OCI-LY3 (cell line): Measurements from ENCODE around the gene RRAD.

ENCODE experiments used
- H2AFZ ChIP-seq: fragments of 200-600, 300-600 bp; shearing (Covaris generic); 2 replicates; pipeline ENCODE4 v1.6.0; 2014; ENCODE audit warnings: antibody characterized with exemption, low read depth, low read length
- H3K27ac ChIP-seq: fragments of 200-600, 300-600 bp; sonication (generic); 2 replicates; pipeline ENCODE4 v1.5.1; 2014; ENCODE audit warnings: mild to moderate bottlenecking, low read length, moderate library complexity, mixed read lengths
- H3K27me3 ChIP-seq: fragments of 200-600, 300-600 bp; sonication (generic); 2 replicates; pipeline ENCODE4 v1.6.1; 2014; ENCODE audit warnings: low read depth, low read length, mixed read lengths
- H3K36me3 ChIP-seq: fragments of 200-600, 300-600 bp; sonication (generic); replicated peaks from 2 replicates; pipeline ENCODE3; 2014; ENCODE audit warnings: low read depth, low read length, mixed read lengths
- H3K4me1 ChIP-seq: fragments of 300-600, 200-600 bp; sonication (generic); 2 replicates; pipeline ENCODE4 v1.6.1; 2014; ENCODE audit warnings: low read length, mixed read lengths
- H3K4me2 ChIP-seq: fragments of 200-600, 300-600 bp; sonication (generic); 2 replicates; pipeline ENCODE4 v1.6.1; 2014; ENCODE audit warnings: low read length, mixed read lengths
- H3K4me3 ChIP-seq: fragments of 300-600, 200-600 bp; sonication (generic); 2 replicates; pipeline ENCODE4 v1.5.1; 2014; ENCODE audit warnings: antibody characterized with exemption, mild to moderate bottlenecking, low read length, moderate library complexity
- H3K79me2 ChIP-seq: fragments of 300-600, 200-600 bp; shearing (Covaris generic); 2 replicates; pipeline ENCODE4 v1.6.1; 2014; ENCODE audit warnings: mild to moderate bottlenecking, low read length, mixed read lengths
- H3K9ac ChIP-seq: fragments of 300-600, 200-600 bp; shearing (Covaris generic); 2 replicates; pipeline ENCODE4 v1.6.0; 2014; ENCODE audit warnings: mild to moderate bottlenecking, low read length, moderate library complexity
- H3K9me3 ChIP-seq: fragments of 200-600, 300-600 bp; shearing (Covaris generic); 2 replicates; pipeline ENCODE4 v1.6.1; 2014; ENCODE audit warnings: low read length, mixed read lengths; ENCODE audit not compliant: insufficient read depth
- H4K20me1 ChIP-seq: fragments of 200-600, 300-600 bp; sonication (generic); 2 replicates; pipeline ENCODE4 v1.6.1; 2016; ENCODE audit warnings: low read length, mixed read lengths; ENCODE audit not compliant: insufficient read depth
- EZH2phosphoT487 ChIP-seq: fragments of 200-600 bp; shearing (Covaris generic); IDR thresholded peaks from 2 replicates; pipeline ENCODE4 v1.6.1; 2018; ENCODE audit warnings: antibody characterized with exemption, mixed run types, low read depth
- TF ChIP-seq, protein P1 (sequence below): fragments of 200-600, 300-600 bp; sonication (generic); IDR thresholded peaks from 2 replicates; pipeline ENCODE4 v1.5.1; 2014; ENCODE audit warnings: antibody characterized with exemption, low read length, low read depth

RRAD gene

DNA sequence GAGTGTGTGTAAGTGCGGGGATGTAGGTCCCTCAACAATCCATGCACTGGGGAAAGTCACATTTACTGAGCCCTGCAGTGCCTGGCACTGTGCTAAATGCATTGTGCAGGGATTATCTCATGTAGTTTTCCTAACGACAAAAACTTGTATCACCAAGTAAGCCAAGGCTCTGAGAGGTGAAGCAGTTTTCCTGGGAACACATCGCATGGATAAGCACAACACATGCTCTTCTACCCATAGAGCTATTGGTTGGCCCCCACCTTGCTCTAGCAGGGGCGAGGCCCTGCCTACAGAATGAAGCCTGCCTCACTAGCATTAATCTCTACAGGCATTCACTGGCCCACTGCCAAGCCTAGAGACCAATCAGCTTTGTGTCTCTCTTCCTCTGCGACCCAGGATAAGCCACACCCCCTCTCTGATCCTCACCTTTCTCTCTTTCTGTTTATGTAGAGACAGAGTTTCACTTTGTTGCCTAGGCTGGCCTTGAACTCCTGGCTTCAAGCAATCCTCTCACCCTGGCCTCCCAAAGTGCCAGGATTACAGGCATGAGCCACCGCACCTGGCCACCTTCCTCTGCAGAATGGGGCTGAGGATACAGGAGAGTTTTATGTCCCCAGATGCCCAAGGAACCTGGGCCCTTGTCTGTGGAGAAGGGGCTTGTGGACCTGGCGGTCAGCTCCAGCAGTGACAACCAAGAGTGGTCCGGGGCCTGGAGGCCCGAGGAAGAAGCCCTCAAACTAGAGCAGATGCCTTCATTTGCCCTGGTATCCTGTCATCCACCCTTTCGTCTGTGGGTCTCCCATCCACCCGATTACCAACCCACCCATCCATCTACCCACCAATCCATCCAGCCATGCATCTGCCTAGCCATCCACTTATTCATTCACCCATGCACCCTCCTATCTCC is 19.4 kb downstream of the RRAD start:
- H3K4me1 ChIP-seq, result no peaks in the 10 kb centered on the region
- no peak overlapping the region for H3K4me2 ChIP-seq
- H3K79me2 ChIP-seq, result no peaks in the 10 kb centered on the region
- no peak for TF ChIP-seq EZH2phosphoT487
- TF ChIP-seq, protein P1, sequence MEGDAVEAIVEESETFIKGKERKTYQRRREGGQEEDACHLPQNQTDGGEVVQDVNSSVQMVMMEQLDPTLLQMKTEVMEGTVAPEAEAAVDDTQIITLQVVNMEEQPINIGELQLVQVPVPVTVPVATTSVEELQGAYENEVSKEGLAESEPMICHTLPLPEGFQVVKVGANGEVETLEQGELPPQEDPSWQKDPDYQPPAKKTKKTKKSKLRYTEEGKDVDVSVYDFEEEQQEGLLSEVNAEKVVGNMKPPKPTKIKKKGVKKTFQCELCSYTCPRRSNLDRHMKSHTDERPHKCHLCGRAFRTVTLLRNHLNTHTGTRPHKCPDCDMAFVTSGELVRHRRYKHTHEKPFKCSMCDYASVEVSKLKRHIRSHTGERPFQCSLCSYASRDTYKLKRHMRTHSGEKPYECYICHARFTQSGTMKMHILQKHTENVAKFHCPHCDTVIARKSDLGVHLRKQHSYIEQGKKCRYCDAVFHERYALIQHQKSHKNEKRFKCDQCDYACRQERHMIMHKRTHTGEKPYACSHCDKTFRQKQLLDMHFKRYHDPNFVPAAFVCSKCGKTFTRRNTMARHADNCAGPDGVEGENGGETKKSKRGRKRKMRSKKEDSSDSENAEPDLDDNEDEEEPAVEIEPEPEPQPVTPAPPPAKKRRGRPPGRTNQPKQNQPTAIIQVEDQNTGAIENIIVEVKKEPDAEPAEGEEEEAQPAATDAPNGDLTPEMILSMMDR, result no peak
- H3K36me3 ChIP-seq, result no peaks in the 10 kb centered on the region
- no peak overlapping the region for H2AFZ ChIP-seq
- no peak overlapping the region for H3K4me3 ChIP-seq
- H3K9ac ChIP-seq, result no peak overlapping the region
- H3K27me3 ChIP-seq, result no peaks in the 10 kb centered on the region; the same call in 1 of the 2 replicates
- H3K9me3 ChIP-seq, result no peaks in the 10 kb centered on the region
- H3K27ac ChIP-seq, result no peak overlapping the region
- H4K20me1 ChIP-seq, result no peaks in the 10 kb centered on the region

DNA sequence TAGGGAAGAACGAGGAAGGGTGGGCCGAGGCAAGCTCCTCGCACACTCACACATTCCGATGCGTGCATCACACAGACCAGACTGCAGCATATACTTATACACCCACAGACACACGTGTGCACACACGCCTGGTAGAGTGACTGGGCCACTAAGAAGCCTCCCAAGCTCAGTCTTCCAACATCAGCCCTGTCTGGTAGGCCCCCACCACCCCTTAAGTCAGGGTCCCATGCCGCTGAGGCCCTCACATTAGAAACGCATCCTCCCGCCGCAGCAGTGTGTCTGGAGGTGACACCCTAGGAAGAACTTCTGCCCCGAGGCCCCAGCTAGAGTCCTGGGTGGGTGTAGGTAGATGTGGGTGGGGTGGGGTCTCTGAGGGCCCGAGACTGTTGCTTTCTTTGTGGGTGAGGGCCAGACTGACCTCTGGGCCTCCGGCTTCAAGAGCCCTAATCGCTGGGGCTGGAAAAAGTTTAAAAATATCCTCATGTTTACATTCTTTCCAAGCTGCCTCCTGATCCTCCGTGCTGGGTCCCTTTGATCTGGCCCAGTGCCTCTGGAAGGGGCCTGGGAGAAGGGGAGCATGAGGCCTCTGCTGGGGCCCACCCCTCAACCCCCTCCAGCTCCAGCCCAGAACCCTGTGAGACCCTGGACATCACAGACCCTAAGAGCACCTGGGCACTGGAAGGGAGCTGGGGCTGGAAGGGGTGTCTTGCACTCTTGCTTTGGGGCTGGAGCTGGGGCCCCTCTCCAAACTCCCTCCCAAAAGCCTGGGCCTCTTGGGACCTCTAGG is 20.3 kb downstream of the RRAD start:
- Histone ChIP-seq H3K27me3 (no peaks in the 10 kb centered on the region; the same call in 1 of the 2 replicates), H3K27ac (no peak overlapping the region), H3K9ac (no peak overlapping the region), H3K4me2 (no peak overlapping the region), H3K79me2 (no peaks in the 10 kb centered on the region), H3K36me3 (no peaks in the 10 kb centered on the region), H3K9me3 (no peaks in the 10 kb centered on the region), H3K4me3 (no peak overlapping the region), H3K4me1 (no peaks in the 10 kb centered on the region), H2AFZ (no peak overlapping the region), H4K20me1 (no peaks in the 10 kb centered on the region)
- no peak for TF ChIP-seq EZH2phosphoT487
- TF ChIP-seq, protein P1, result no peak

DNA sequence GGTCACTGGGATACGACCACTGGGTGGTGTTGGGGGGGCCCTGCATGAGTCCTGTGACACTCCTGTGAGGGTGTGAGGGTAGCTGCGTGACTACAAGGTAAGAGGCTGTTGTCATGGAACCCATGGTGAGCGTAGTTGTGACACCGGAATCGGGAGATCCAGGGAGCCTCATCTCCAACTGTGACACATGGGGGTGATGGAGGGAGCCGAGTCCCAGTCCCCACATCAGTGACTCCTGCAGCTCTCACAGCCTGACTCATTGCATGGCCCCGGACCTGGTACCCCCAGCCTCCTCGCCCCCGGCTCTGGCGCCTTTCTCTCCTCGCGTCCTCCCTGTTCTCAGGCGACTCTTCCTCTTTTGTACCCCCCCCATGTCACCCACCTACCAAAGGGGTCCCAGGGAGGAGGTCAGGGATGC is 20.9 kb downstream of the RRAD start:
- Histone ChIP-seq H3K27ac (no peak overlapping the region), H3K4me3 (no peak overlapping the region), H3K9ac (no peak overlapping the region), H3K36me3 (no peaks in the 10 kb centered on the region), H4K20me1 (no peaks in the 10 kb centered on the region), H3K9me3 (no peaks in the 10 kb centered on the region), H3K27me3 (no peaks in the 10 kb centered on the region; the same call in 1 of the 2 replicates), H2AFZ (no peak overlapping the region), H3K4me2 (no peak overlapping the region), H3K4me1 (no peaks in the 10 kb centered on the region), H3K79me2 (no peaks in the 10 kb centered on the region)
- TF ChIP-seq EZH2phosphoT487, result no peak

DNA sequence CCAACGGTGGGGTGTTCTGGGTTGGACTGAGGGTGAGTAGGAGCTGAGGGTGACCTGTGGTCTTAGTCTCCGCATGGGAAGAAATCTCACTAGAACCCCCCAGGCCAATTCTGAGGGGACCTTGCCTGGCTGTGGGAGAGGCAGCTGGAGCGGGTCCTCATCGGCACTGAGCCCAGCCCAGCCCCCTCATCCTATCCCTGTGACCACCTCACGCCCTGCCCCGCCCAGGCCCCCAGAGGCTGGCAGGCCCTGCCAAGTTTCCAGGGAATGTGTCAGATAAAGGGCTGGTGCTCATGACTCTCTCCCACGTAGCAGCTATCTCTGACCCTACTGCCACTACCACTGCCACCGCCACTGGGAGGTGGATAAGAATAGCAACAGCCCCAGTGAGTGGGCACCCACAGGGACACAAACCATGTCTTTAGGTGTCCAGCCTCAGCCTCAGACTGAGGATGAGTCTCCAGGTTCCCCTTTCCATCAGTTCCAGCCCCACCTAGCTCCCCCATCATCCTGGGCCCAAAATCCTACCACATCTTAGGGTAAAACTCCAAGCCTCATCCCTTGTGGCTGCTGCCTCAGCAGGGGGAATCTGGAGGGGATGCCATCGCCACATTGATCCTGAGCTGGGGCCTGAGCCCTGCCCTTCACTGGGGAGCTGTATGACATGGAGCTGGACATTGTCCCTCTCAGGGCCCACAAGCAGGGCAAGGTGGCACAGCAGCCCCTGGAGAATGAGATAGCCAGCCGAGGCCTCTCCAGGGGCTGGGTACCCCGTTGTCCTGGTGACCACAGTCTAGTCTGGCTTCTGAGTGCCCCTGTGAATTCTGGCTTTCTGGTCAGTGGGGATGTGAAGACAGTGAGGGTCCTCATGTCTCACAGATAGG is 21.5 kb downstream of the RRAD start:
- H3K4me3 ChIP-seq, result no peak overlapping the region
- H3K9me3 ChIP-seq, result no peaks in the 10 kb centered on the region
- no peaks in the 10 kb centered on the region for H4K20me1 ChIP-seq
- H3K4me2 ChIP-seq, result no peak overlapping the region
- no peaks in the 10 kb centered on the region for H3K4me1 ChIP-seq
- no peak overlapping the region for H3K9ac ChIP-seq
- no peak overlapping the region for H3K27ac ChIP-seq
- no peaks in the 10 kb centered on the region for H3K36me3 ChIP-seq
- no peaks in the 10 kb centered on the region for H3K79me2 ChIP-seq
- TF ChIP-seq EZH2phosphoT487, result no peak
- TF ChIP-seq, protein P1, result no peak
- no peaks in the 10 kb centered on the region; the same call in 1 of the 2 replicates for H3K27me3 ChIP-seq
- no peak overlapping the region for H2AFZ ChIP-seq
